GM06990 (cell line): ENCODE results near the gene LIPE.

Experiments
- DNase-seq: peaks from one replicate; pipeline ENCODE4 v3.0.0-alpha.2; 2011; ENCODE audit not compliant: insufficient read length; ENCODE audit errors: extremely low read depth
- H3K27me3 ChIP-seq: replicated peaks from 2 replicates; pipeline ENCODE4 v1.6.0; 2011; ENCODE audit warnings: low read length; ENCODE audit not compliant: control insufficient read depth, insufficient read depth
- H3K36me3 ChIP-seq: 2 replicates; pipeline ENCODE4 v1.5.1; 2011; ENCODE audit warnings: low read length; ENCODE audit not compliant: control insufficient read depth, insufficient read depth
- H3K4me3 ChIP-seq: replicated peaks from 2 replicates; pipeline ENCODE4 v1.5.1; 2011; ENCODE audit warnings: low read depth, mild to moderate bottlenecking, control low read depth, low read length
- TF ChIP-seq, protein P1 (sequence below): IDR thresholded peaks from 2 replicates; pipeline ENCODE4 v1.5.1; 2011; ENCODE audit warnings: low read length, control low read depth, mild to moderate bottlenecking, inconsistent platforms; ENCODE audit not compliant: insufficient read depth, poor library complexity, severe bottlenecking

LIPE gene

GRCh38 chr19:42363614-42364346 is 63.4 kb downstream of the LIPE start:
- no peak overlapping the region for H3K4me3 ChIP-seq
- TF ChIP-seq, protein P1, sequence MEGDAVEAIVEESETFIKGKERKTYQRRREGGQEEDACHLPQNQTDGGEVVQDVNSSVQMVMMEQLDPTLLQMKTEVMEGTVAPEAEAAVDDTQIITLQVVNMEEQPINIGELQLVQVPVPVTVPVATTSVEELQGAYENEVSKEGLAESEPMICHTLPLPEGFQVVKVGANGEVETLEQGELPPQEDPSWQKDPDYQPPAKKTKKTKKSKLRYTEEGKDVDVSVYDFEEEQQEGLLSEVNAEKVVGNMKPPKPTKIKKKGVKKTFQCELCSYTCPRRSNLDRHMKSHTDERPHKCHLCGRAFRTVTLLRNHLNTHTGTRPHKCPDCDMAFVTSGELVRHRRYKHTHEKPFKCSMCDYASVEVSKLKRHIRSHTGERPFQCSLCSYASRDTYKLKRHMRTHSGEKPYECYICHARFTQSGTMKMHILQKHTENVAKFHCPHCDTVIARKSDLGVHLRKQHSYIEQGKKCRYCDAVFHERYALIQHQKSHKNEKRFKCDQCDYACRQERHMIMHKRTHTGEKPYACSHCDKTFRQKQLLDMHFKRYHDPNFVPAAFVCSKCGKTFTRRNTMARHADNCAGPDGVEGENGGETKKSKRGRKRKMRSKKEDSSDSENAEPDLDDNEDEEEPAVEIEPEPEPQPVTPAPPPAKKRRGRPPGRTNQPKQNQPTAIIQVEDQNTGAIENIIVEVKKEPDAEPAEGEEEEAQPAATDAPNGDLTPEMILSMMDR: no peak
- H3K27me3 ChIP-seq: no peaks in the 10 kb centered on the region
- peaks cover 2% of the 10 kb centered on the region for H3K36me3 ChIP-seq
- no peak for DNase-seq

GRCh38 chr19:42362891-42363440 is 64.2 kb downstream of the LIPE start:
- no peak for DNase-seq
- Histone ChIP-seq H3K4me3 (no peak overlapping the region), H3K36me3 (peaks cover 2% of the 10 kb centered on the region), H3K27me3 (no peaks in the 10 kb centered on the region)
- TF ChIP-seq, protein P1: no peak

DNA sequence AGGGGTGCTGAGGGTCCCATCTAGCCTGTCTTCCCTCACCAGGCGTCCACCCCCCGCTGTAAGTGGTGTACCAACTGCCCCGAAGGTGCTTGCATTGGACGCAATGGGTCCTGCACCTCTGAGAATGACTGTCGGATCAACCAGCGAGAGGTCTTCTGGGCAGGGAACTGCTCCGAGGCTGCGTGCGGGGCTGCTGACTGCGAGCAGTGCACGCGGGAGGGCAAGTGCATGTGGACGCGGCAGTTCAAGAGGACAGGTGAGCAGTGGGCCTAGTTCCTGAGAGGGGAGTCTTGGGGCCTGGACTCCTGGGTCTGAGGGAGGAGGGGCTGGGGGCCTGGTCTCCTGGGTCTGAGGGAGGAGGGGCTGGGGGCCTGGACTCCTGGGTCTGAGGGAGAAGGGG is 64.8 kb downstream of the LIPE start:
- Histone ChIP-seq H3K4me3 (no peak overlapping the region), H3K36me3 (peaks cover 2% of the 10 kb centered on the region), H3K27me3 (no peaks in the 10 kb centered on the region)
- DNase-seq: no peak
- TF ChIP-seq, protein P1: no peak

- TF ChIP-seq, protein P1: no peak
- no peak for DNase-seq
- Histone ChIP-seq H3K27me3 (no peaks in the 10 kb centered on the region), H3K4me3 (no peak overlapping the region), H3K36me3 (peaks cover 3% of the 10 kb centered on the region)
Observed at GRCh38 chr19:42361545-42361910, 65.7 kb downstream of the LIPE start.

- Histone ChIP-seq H3K27me3 (no peaks in the 10 kb centered on the region), H3K4me3 (no peak overlapping the region), H3K36me3 (peaks cover 6% of the 10 kb centered on the region)
- no peak for DNase-seq
- TF ChIP-seq, protein P1: no peak
Observed at GRCh38 chr19:42360787-42361544, 66.2 kb downstream of the LIPE start.
